WTC11 (cell line): ENCODE results near the gene SPATA25. TPM values are rescaled to one million over a fixed set of nuclear protein-coding genes. Genes with fewer than 3 reads are reported as not detected.

Source experiments
- ATAC-seq: fragments of 200-7000 bp; cut with Tn5 transposase; 2 replicates; pipeline ENCODE4 v1.10.0; 2021; ENCODE audit warnings: mild to moderate bottlenecking, moderate library complexity
- CTCF ChIA-PET: fragments of 300-600 bp; sonication (Branson Sonifier 250); formaldehyde crosslinking; loops from one replicate; lab custom pipeline; 2021; ENCODE audit warnings: antibody characterized with exemption; lab: Charles Lee
- POLR2A ChIA-PET: fragments of 350-600 bp; sonication (Branson Sonifier 250); formaldehyde crosslinking; loops from one replicate; lab custom pipeline; 2021; ENCODE audit warnings: antibody characterized with exemption; lab: Charles Lee
- DNase-seq: peaks from one replicate; pipeline ENCODE4 v3.0.0; 2021; ENCODE audit warnings: low spot score
- H3K27ac Mint-ChIP-seq: 2 replicates; pipeline ENCODE4 v1.8.0; 2021; ENCODE audit warnings: mixed read lengths
- H3K27me3 Mint-ChIP-seq: 2 replicates; pipeline ENCODE4 v1.8.0; 2021; ENCODE audit warnings: low read depth, mild to moderate bottlenecking, moderate library complexity, mixed read lengths
- H3K36me3 Mint-ChIP-seq: 2 replicates; pipeline ENCODE4 v1.8.0; 2021; ENCODE audit warnings: mixed read lengths
- H3K4me1 Mint-ChIP-seq: 2 replicates; pipeline ENCODE4 v1.8.0; 2022; ENCODE audit warnings: mixed read lengths
- H3K4me3 Mint-ChIP-seq: 2 replicates; pipeline ENCODE4 v1.8.0; 2021; ENCODE audit warnings: mild to moderate bottlenecking, moderate library complexity, mixed read lengths
- H3K9me3 Mint-ChIP-seq: 2 replicates; pipeline ENCODE4 v1.8.0; 2021; ENCODE audit warnings: mixed read lengths
- CREM ChIP-seq: sonication (generic); formaldehyde crosslinking; IDR thresholded peaks from 2 replicates; pipeline ENCODE4 v1.8.1; 2022; ENCODE audit warnings: mild to moderate bottlenecking, missing genetic modification reagents, moderate library complexity
- ELF4 ChIP-seq: sonication (generic); formaldehyde crosslinking; IDR thresholded peaks from 2 replicates; pipeline ENCODE4 v1.8.1; 2022; ENCODE audit warnings: low read depth, mild to moderate bottlenecking, moderate library complexity, missing genetic modification reagents
- FOXK1 ChIP-seq: sonication (generic); formaldehyde crosslinking; IDR thresholded peaks from 2 replicates; pipeline ENCODE4 v1.8.0; 2022; ENCODE audit warnings: mild to moderate bottlenecking, moderate library complexity, missing genetic modification reagents
- FOXP1 ChIP-seq: sonication (generic); formaldehyde crosslinking; IDR thresholded peaks from 2 replicates; pipeline ENCODE4 v1.8.0; 2022; ENCODE audit warnings: missing genetic modification reagents, mild to moderate bottlenecking, moderate library complexity, borderline replicate concordance
- GABPB1 ChIP-seq: sonication (generic); formaldehyde crosslinking; IDR thresholded peaks from 2 replicates; pipeline ENCODE4 v1.8.1; 2023; ENCODE audit warnings: mild to moderate bottlenecking, missing genetic modification reagents
- JUN ChIP-seq: sonication (generic); formaldehyde crosslinking; IDR thresholded peaks from 2 replicates; pipeline ENCODE4 v1.8.0; 2023; ENCODE audit warnings: mild to moderate bottlenecking, missing genetic modification reagents
- MXD4 ChIP-seq: fragments of 250-450 bp; sonication (Bioruptor Pico); IDR thresholded peaks from 2 replicates; pipeline ENCODE4 v1.8.0; 2021; ENCODE audit warnings: mild to moderate bottlenecking, moderate library complexity, borderline replicate concordance
- MYBL2 ChIP-seq: sonication (generic); formaldehyde crosslinking; IDR thresholded peaks from 2 replicates; pipeline ENCODE4 v1.8.1; 2023; ENCODE audit warnings: mild to moderate bottlenecking, moderate library complexity, missing genetic modification reagents
- NR1H2 ChIP-seq: sonication (generic); formaldehyde crosslinking; IDR thresholded peaks from 2 replicates; pipeline ENCODE4 v1.9.0; 2021; ENCODE audit warnings: mild to moderate bottlenecking, moderate library complexity, missing genetic modification reagents
- OVOL2 ChIP-seq: fragments of 250-450 bp; sonication (Bioruptor Pico); IDR thresholded peaks from 2 replicates; pipeline ENCODE4 v1.9.0; 2021; ENCODE audit warnings: mild to moderate bottlenecking, borderline replicate concordance
- SOX15 ChIP-seq: fragments of 250-450 bp; sonication (Bioruptor Pico); IDR thresholded peaks from 2 replicates; pipeline ENCODE4 v1.9.0; 2021; ENCODE audit warnings: mild to moderate bottlenecking
- TEAD4 ChIP-seq: sonication (generic); formaldehyde crosslinking; IDR thresholded peaks from 2 replicates; pipeline ENCODE4 v1.8.0; 2022; ENCODE audit warnings: mild to moderate bottlenecking, missing genetic modification reagents
- TP53 ChIP-seq: sonication (generic); formaldehyde crosslinking; IDR thresholded peaks from 2 replicates; pipeline ENCODE4 v1.8.1; 2023; ENCODE audit warnings: mild to moderate bottlenecking, missing genetic modification reagents
- ZNF138 ChIP-seq: sonication (generic); formaldehyde crosslinking; conservative IDR thresholded peaks from 2 replicates; pipeline ENCODE4 v1.8.1; 2022; ENCODE audit warnings: mild to moderate bottlenecking, moderate library complexity, missing genetic modification reagents
- ZNF671 ChIP-seq: fragments of 250-450 bp; sonication (Bioruptor Pico); IDR thresholded peaks from 2 replicates; pipeline ENCODE4 v1.8.0; 2021; ENCODE audit warnings: mild to moderate bottlenecking
- total RNA-seq: library from RNA; stranded (reverse); gene quantifications from 3 replicates; pipeline ENCODE4 v1.2.3, GENCODE V29; 2021
- TF ChIP-seq, protein P1 (sequence below): sonication (generic); formaldehyde crosslinking; IDR thresholded peaks from 2 replicates; pipeline ENCODE4 v1.8.0; 2022; ENCODE audit warnings: mild to moderate bottlenecking, missing genetic modification reagents
- TF ChIP-seq, protein P2 (sequence below): sonication (generic); formaldehyde crosslinking; IDR thresholded peaks from 2 replicates; pipeline ENCODE4 v1.8.1; 2022; ENCODE audit warnings: low read depth, missing genetic modification reagents, borderline replicate concordance
- TF ChIP-seq, protein P3 (sequence below): sonication (generic); formaldehyde crosslinking; IDR thresholded peaks from 2 replicates; pipeline ENCODE4 v1.8.1; 2023; ENCODE audit warnings: mild to moderate bottlenecking, missing genetic modification reagents, moderate library complexity
- TF ChIP-seq, protein P4 (sequence below): sonication (generic); formaldehyde crosslinking; IDR thresholded peaks from 2 replicates; pipeline ENCODE4 v1.8.1; 2023; ENCODE audit warnings: mild to moderate bottlenecking, moderate library complexity, missing genetic modification reagents
- TF ChIP-seq, protein P5 (sequence below): fragments of 250-450 bp; sonication (Bioruptor Pico); conservative IDR thresholded peaks from 2 replicates; pipeline ENCODE4 v1.9.0; 2021; ENCODE audit warnings: mild to moderate bottlenecking
- TF ChIP-seq, protein P6 (sequence below): fragments of 250-450 bp; sonication (Bioruptor Pico); IDR thresholded peaks from 2 replicates; pipeline ENCODE4 v1.9.0; 2021; ENCODE audit warnings: mild to moderate bottlenecking, borderline replicate concordance

SPATA25 gene
- total RNA-seq, 1 experiment from 2014 or later, result 3.7 TPM

DNA sequence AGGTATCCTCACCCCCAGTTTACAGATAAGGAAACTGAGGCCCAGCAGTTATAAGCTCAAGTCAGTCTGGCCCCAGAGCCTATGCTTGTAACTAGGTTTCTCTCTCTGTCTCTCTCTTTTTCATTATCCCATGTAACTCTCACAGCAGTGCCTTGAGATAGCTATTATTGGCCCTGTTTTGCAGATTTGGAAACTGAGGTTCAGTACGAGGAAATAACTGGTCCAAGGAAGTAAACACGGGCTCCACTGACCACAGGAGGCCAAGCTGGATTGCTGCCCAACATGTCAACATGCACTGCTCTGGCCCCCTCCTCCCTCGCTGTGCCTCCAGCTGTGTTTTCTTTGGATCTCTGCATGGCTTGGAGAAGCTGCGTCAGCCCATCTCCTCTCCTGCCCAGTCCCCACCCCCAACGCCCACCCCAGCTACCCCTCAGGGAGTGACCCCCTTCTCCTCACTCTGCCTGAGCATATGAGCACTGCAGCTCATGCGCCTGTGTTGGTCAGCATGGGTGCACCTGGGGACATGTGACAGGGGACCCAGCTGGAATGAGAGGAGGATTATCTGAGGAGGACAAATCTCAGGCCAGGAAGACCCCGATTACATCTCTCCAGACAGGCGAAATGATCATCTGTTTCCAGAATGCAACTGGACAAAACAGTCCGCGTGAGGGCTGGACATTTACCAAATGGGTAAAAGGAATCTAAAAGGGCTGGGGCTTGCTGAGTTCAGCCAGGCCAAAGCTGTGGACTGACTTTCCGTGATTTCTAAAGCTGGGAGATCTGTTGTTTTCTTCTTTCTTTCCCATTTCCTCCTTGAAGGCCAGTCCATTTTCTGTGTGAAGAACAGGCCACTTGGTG lies 32.3 kb upstream of the SPATA25 start (continued):
- no peak for TF ChIP-seq TP53 (CRISPR knock-in tag)
- no peak for TF ChIP-seq FOXP1 (CRISPR knock-in tag)
- TF ChIP-seq, protein P1, sequence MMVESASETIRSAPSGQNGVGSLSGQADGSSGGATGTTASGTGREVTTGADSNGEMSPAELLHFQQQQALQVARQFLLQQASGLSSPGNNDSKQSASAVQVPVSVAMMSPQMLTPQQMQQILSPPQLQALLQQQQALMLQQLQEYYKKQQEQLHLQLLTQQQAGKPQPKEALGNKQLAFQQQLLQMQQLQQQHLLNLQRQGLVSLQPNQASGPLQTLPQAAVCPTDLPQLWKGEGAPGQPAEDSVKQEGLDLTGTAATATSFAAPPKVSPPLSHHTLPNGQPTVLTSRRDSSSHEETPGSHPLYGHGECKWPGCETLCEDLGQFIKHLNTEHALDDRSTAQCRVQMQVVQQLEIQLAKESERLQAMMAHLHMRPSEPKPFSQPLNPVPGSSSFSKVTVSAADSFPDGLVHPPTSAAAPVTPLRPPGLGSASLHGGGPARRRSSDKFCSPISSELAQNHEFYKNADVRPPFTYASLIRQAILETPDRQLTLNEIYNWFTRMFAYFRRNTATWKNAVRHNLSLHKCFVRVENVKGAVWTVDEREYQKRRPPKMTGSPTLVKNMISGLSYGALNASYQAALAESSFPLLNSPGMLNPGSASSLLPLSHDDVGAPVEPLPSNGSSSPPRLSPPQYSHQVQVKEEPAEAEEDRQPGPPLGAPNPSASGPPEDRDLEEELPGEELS (CRISPR knock-in tag), result no peak
- no peak for TF ChIP-seq FOXK1 (CRISPR knock-in tag)
- TF ChIP-seq, protein P2, sequence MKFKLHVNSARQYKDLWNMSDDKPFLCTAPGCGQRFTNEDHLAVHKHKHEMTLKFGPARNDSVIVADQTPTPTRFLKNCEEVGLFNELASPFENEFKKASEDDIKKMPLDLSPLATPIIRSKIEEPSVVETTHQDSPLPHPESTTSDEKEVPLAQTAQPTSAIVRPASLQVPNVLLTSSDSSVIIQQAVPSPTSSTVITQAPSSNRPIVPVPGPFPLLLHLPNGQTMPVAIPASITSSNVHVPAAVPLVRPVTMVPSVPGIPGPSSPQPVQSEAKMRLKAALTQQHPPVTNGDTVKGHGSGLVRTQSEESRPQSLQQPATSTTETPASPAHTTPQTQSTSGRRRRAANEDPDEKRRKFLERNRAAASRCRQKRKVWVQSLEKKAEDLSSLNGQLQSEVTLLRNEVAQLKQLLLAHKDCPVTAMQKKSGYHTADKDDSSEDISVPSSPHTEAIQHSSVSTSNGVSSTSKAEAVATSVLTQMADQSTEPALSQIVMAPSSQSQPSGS (CRISPR knock-in tag), result no peak

DNA sequence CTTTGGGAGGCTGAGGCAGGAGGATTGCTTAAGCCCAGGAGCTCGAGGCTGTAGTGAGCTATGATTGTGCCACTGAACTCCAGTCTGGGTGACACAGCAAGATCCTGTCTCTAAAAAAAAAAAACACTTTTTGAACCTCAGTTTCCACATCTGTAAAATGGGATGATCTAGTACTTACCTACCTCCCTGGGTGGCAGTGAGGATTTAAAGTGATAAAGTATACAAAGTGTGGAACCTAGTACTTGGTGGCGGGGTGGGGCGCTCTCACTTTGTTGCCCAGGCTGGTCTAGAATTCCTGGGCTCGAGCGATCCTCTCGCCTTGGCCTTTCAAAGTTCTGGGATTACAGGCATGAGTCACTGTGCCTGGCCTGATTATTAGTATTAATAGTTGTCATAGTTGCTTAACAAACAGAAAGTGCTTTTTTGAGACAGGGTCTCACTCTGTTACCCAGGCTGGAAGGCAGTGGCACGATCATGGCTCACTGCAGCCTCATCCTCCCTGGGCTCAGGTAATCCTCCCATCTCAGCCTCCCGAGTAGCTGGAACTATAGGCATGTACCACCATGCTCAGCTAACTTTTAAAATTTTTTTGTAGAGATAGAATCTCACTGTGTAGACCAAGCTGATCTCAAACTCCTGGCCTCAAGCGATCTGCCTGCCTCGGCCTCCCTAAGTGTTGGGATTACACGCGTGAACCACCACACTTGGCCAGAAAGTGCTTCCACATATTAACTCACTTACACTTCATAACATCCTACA lies 31.5 kb upstream of the SPATA25 start:
- no peak for ATAC-seq
- Mint-ChIP-seq H3K4me1 (peaks cover 7% of the 10 kb centered on the region; the same call in 1 of the 2 replicates), H3K36me3 (no peaks in the 10 kb centered on the region), H3K9me3 (no peaks in the 10 kb centered on the region), H3K4me3 (no peak overlapping the region), H3K27me3 (0 out of 2 replicates have a peak, but pooled peaks cover 3% of the 10 kb centered on the region), H3K27ac (no peak overlapping the region)
- ChIA-PET POLR2A (interaction anchor here (0.8 to 1.2 kb wide), 3 partner anchors 8 to 29 kb away, joined by 3 to 8 read pairs (median 3); partner anchors contain the start of gene PCIF1), CTCF (interaction anchor here (0.6 to 3.0 kb wide), 5 partner anchors 15 to 93 kb away, joined by 3 to 13 read pairs (median 6); no protein-coding TSS in a partner anchor)
- DNase-seq, result no peak
- TF ChIP-seq, protein P3, sequence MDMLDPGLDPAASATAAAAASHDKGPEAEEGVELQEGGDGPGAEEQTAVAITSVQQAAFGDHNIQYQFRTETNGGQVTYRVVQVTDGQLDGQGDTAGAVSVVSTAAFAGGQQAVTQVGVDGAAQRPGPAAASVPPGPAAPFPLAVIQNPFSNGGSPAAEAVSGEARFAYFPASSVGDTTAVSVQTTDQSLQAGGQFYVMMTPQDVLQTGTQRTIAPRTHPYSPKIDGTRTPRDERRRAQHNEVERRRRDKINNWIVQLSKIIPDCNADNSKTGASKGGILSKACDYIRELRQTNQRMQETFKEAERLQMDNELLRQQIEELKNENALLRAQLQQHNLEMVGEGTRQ (CRISPR knock-in tag), result no peak
- TF ChIP-seq ZNF671 (CRISPR knock-in tag) (no peak), MYBL2 (CRISPR knock-in tag) (no peak), ZNF138 (CRISPR knock-in tag) (no peak), ELF4 (CRISPR knock-in tag) (no peak), OVOL2 (CRISPR knock-in tag) (no peak), GABPB1 (CRISPR knock-in tag) (no peak), JUN (no peak), SOX15 (no peak), TEAD4 (CRISPR knock-in tag) (no peak), NR1H2 (no peak), CREM (CRISPR knock-in tag) (no peak), MXD4 (CRISPR knock-in tag) (no peak)
- TF ChIP-seq, protein P4, sequence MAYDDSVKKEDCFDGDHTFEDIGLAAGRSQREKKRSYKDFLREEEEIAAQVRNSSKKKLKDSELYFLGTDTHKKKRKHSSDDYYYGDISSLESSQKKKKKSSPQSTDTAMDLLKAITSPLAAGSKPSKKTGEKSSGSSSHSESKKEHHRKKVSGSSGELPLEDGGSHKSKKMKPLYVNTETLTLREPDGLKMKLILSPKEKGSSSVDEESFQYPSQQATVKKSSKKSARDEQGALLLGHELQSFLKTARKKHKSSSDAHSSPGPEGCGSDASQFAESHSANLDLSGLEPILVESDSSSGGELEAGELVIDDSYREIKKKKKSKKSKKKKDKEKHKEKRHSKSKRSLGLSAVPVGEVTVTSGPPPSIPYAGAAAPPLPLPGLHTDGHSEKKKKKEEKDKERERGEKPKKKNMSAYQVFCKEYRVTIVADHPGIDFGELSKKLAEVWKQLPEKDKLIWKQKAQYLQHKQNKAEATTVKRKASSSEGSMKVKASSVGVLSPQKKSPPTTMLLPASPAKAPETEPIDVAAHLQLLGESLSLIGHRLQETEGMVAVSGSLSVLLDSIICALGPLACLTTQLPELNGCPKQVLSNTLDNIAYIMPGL (CRISPR knock-in tag), result no peak
- TF ChIP-seq, protein P5, sequence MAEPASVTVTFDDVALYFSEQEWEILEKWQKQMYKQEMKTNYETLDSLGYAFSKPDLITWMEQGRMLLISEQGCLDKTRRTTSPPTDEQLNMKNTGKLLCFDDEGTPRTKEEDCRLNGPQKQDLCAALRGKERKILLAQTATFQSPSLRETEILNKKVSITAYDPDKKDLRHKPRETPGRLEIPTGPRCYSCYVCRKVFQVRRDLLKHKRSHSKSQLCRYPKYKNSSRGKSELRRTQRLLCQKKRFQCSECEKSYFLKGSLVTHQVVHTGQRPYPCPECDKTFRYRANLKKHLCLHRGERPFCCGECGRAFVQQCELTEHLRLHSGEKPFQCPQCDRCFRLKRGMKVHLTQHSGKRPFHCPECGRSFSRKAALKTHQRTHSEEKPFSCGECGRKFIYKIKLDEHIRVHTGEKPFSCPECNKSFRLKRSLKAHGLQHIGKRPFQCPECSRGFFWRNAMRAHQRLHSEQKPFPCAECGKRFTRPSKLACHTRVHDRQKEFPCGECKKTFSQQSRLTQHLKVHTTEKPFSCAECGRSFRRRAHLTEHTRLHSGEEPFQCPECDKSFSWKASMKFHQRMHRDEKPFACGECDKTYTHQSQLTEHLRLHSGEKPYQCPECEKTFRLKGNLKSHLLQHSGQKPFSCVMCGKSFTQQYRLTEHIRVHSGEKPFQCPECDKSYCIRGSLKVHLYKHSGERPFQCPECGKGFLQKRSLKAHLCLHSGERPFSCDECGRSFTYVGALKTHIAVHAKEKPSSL, result no peak
- TF ChIP-seq, protein P6, sequence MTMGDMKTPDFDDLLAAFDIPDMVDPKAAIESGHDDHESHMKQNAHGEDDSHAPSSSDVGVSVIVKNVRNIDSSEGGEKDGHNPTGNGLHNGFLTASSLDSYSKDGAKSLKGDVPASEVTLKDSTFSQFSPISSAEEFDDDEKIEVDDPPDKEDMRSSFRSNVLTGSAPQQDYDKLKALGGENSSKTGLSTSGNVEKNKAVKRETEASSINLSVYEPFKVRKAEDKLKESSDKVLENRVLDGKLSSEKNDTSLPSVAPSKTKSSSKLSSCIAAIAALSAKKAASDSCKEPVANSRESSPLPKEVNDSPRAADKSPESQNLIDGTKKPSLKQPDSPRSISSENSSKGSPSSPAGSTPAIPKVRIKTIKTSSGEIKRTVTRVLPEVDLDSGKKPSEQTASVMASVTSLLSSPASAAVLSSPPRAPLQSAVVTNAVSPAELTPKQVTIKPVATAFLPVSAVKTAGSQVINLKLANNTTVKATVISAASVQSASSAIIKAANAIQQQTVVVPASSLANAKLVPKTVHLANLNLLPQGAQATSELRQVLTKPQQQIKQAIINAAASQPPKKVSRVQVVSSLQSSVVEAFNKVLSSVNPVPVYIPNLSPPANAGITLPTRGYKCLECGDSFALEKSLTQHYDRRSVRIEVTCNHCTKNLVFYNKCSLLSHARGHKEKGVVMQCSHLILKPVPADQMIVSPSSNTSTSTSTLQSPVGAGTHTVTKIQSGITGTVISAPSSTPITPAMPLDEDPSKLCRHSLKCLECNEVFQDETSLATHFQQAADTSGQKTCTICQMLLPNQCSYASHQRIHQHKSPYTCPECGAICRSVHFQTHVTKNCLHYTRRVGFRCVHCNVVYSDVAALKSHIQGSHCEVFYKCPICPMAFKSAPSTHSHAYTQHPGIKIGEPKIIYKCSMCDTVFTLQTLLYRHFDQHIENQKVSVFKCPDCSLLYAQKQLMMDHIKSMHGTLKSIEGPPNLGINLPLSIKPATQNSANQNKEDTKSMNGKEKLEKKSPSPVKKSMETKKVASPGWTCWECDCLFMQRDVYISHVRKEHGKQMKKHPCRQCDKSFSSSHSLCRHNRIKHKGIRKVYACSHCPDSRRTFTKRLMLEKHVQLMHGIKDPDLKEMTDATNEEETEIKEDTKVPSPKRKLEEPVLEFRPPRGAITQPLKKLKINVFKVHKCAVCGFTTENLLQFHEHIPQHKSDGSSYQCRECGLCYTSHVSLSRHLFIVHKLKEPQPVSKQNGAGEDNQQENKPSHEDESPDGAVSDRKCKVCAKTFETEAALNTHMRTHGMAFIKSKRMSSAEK (CRISPR knock-in tag), result no peak
